Neural crest cell (in vitro differentiated cells): ENCODE results near the gene ZFAND6. TPM values are rescaled to one million over a fixed set of nuclear protein-coding genes. Genes with fewer than 3 reads are reported as not detected.
"Not testable (repeated sequence)": the region's sequence is repeated elsewhere in the genome, so short reads cannot be mapped to it uniquely, and the experiment has no call there.

Experiments
- DNase-seq: peaks from one replicate; pipeline ENCODE4 v3.0.0; 2021; ENCODE audit warnings: low read depth, mixed read lengths, low spot score
- H3K27ac Mint-ChIP-seq: one replicate; pipeline ENCODE4 v1.8.0; 2021; ENCODE audit warnings: mild to moderate bottlenecking, mixed read lengths; ENCODE audit not compliant: unreplicated experiment
- H3K27me3 Mint-ChIP-seq: 2 replicates; pipeline ENCODE4 v1.8.0; 2021; ENCODE audit warnings: low read depth, mild to moderate bottlenecking, mixed read lengths
- H3K36me3 Mint-ChIP-seq: 2 replicates; pipeline ENCODE4 v1.8.0; 2021; ENCODE audit warnings: low read depth, mild to moderate bottlenecking, mixed read lengths
- H3K4me1 Mint-ChIP-seq: 2 replicates; pipeline ENCODE4 v1.8.0; 2021; ENCODE audit warnings: mixed read lengths
- H3K4me3 Mint-ChIP-seq: one replicate; pipeline ENCODE4 v1.8.0; 2021; ENCODE audit warnings: mild to moderate bottlenecking, mixed read lengths
- H3K9me3 Mint-ChIP-seq: 2 replicates; pipeline ENCODE4 v1.8.0; 2021; ENCODE audit warnings: mixed read lengths
- total RNA-seq: library from RNA; stranded (reverse); gene quantifications from 2 replicates; pipeline ENCODE4 v1.2.1, GENCODE V29; 2021
- TF ChIP-seq, protein P1 (sequence below): fragments of 200-600 bp; sonication (generic); conservative IDR thresholded peaks from 2 replicates; pipeline ENCODE4 v1.5.0; 2021; ENCODE audit warnings: antibody characterized with exemption, mild to moderate bottlenecking

The ZFAND6 gene
- total RNA-seq, 1 donor from 2014 or later, result 50.6 TPM

DNA sequence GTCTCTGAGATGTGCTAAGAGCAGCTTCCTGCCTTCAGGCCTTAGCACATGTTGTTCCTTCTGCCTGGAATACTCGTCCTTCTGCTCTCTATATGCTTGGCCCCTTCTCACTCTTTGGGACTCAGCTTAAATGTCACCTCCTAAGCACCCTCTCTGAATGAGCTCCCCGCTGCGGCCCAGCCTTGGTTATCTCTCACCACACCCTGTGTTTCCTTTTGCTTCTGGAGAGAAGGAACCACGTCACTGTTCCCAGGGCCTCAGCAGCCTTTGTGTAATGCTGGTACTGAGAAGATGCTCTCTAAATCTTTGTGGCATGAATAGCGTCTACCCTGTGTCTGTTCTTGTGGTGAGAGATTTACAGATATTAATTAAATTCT lies 95.5 kb downstream of the ZFAND6 start:
- peak overlapping the region; percentile 92 for H3K4me3 Mint-ChIP-seq
- peaks cover 2% of the 10 kb centered on the region for H3K36me3 Mint-ChIP-seq
- TF ChIP-seq, protein P1, sequence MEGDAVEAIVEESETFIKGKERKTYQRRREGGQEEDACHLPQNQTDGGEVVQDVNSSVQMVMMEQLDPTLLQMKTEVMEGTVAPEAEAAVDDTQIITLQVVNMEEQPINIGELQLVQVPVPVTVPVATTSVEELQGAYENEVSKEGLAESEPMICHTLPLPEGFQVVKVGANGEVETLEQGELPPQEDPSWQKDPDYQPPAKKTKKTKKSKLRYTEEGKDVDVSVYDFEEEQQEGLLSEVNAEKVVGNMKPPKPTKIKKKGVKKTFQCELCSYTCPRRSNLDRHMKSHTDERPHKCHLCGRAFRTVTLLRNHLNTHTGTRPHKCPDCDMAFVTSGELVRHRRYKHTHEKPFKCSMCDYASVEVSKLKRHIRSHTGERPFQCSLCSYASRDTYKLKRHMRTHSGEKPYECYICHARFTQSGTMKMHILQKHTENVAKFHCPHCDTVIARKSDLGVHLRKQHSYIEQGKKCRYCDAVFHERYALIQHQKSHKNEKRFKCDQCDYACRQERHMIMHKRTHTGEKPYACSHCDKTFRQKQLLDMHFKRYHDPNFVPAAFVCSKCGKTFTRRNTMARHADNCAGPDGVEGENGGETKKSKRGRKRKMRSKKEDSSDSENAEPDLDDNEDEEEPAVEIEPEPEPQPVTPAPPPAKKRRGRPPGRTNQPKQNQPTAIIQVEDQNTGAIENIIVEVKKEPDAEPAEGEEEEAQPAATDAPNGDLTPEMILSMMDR, result no peak
- H3K4me1 Mint-ChIP-seq, result peaks cover 35% of the 10 kb centered on the region
- no peaks in the 10 kb centered on the region for H3K9me3 Mint-ChIP-seq
- peaks cover 3% of the 10 kb centered on the region for H3K27me3 Mint-ChIP-seq
- DNase-seq, result no peak
- no peak overlapping the region for H3K27ac Mint-ChIP-seq

- H3K27ac Mint-ChIP-seq, result peak overlapping the region; percentile 52
- peak overlapping the region; percentile 92 for H3K4me3 Mint-ChIP-seq
- DNase-seq, H3K9me3 Mint-ChIP-seq, H3K27me3 Mint-ChIP-seq, H3K36me3 Mint-ChIP-seq: not testable (repeated sequence)
- peaks cover 39% of the 10 kb centered on the region for H3K4me1 Mint-ChIP-seq
Measured at GRCh38 chr15:80155378-80156175, 96.1 kb downstream of the ZFAND6 start.

- DNase-seq, result no peak
- H3K27ac Mint-ChIP-seq, result no peak overlapping the region
- H3K9me3 Mint-ChIP-seq, result no peaks in the 10 kb centered on the region
- H3K27me3 Mint-ChIP-seq, result peaks cover 3% of the 10 kb centered on the region
- H3K4me3 Mint-ChIP-seq, result peak overlapping the region; percentile 92
- peaks cover 4% of the 10 kb centered on the region for H3K36me3 Mint-ChIP-seq
- peaks cover 40% of the 10 kb centered on the region for H3K4me1 Mint-ChIP-seq
- TF ChIP-seq, protein P1, result no peak
Measured at GRCh38 chr15:80156176-80156720, 96.8 kb downstream of the ZFAND6 start.

DNA sequence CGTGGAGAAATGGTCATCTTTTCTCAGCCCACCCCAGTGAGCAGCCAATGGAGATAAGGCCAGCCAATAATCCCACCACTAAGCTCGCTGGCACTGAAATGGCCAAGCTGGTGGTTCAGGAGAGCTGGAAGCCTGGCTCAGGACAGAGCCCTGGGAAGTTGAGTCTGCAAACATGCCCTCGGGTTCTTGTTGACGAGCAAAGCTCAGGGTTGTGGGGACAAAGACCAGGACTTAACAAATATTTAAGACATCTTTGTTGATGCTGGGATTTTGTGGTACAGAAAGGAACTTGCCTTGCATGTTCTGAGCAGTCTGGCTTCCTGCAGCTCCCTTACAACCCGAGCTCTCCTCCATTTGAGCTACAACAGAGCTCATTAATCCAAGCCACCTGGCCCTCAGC lies 97.7 kb downstream of the ZFAND6 start:
- no peaks in the 10 kb centered on the region for H3K9me3 Mint-ChIP-seq
- no peak for DNase-seq
- H3K4me3 Mint-ChIP-seq, result no peak overlapping the region
- TF ChIP-seq, protein P1, result no peak
- H3K4me1 Mint-ChIP-seq, result peaks cover 36% of the 10 kb centered on the region
- H3K27ac Mint-ChIP-seq, result peak overlapping the region; percentile 19
- H3K36me3 Mint-ChIP-seq, result peaks cover 4% of the 10 kb centered on the region
- H3K27me3 Mint-ChIP-seq, result no peaks in the 10 kb centered on the region

- no peak overlapping the region for H3K4me3 Mint-ChIP-seq
- peaks cover 11% of the 10 kb centered on the region for H3K36me3 Mint-ChIP-seq
- H3K27me3 Mint-ChIP-seq, result no peaks in the 10 kb centered on the region
- H3K9me3 Mint-ChIP-seq, result no peaks in the 10 kb centered on the region
- peaks cover 22% of the 10 kb centered on the region for H3K4me1 Mint-ChIP-seq
- TF ChIP-seq, protein P1, result no peak
- no peak overlapping the region for H3K27ac Mint-ChIP-seq
- no peak for DNase-seq
Measured at GRCh38 chr15:80159301-80159700, 99.8 kb downstream of the ZFAND6 start.

GRCh38 chr15:80159811-80160569 lies 100.5 kb downstream of the ZFAND6 start:
- peaks cover 15% of the 10 kb centered on the region for H3K4me1 Mint-ChIP-seq
- peak overlapping the region; percentile 90 for H3K27ac Mint-ChIP-seq
- peaks cover 12% of the 10 kb centered on the region for H3K36me3 Mint-ChIP-seq
- no peak overlapping the region for H3K4me3 Mint-ChIP-seq
- H3K27me3 Mint-ChIP-seq, result no peaks in the 10 kb centered on the region
- TF ChIP-seq, protein P1, result no peak
- H3K9me3 Mint-ChIP-seq, result no peaks in the 10 kb centered on the region
- DNase-seq, result no peak
